ENCODE results near the gene CAV3.
A peak's percentile ranks its signal among the peaks of the same experiment; 100 is the strongest.

The CAV3 gene

DNA sequence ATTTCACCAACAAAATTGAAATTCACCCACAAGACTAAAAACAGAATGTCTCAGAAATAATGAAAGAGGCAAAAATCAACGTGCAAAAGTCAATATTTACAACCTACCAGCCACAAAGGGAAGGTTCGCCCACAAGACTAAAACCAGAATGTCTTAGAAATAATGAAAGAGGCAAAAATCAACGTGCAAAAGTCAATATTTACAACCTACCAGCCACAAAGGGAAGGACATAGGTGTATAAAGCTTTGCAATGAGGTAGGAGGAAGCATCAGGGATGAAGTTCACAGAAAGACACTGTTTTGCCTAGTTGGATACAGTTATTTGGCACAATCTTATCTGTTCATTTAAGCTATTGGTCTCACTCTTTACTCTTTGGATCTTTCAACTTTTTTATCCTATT lies 21.5 kb downstream of the CAV3 start:
- no peak overlapping the region for H3K4me3 ChIP-seq (ENCODE audit: control insufficient read depth, low read depth, low read length)
- no peak for DNase-seq (ENCODE audit: low read depth)
- TF ChIP-seq, protein P1, sequence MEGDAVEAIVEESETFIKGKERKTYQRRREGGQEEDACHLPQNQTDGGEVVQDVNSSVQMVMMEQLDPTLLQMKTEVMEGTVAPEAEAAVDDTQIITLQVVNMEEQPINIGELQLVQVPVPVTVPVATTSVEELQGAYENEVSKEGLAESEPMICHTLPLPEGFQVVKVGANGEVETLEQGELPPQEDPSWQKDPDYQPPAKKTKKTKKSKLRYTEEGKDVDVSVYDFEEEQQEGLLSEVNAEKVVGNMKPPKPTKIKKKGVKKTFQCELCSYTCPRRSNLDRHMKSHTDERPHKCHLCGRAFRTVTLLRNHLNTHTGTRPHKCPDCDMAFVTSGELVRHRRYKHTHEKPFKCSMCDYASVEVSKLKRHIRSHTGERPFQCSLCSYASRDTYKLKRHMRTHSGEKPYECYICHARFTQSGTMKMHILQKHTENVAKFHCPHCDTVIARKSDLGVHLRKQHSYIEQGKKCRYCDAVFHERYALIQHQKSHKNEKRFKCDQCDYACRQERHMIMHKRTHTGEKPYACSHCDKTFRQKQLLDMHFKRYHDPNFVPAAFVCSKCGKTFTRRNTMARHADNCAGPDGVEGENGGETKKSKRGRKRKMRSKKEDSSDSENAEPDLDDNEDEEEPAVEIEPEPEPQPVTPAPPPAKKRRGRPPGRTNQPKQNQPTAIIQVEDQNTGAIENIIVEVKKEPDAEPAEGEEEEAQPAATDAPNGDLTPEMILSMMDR (conservative IDR thresholded peaks at IDR 0.05; ENCODE audit: control insufficient read depth, insufficient read depth, low read depth, low read length) = no peak

DNA sequence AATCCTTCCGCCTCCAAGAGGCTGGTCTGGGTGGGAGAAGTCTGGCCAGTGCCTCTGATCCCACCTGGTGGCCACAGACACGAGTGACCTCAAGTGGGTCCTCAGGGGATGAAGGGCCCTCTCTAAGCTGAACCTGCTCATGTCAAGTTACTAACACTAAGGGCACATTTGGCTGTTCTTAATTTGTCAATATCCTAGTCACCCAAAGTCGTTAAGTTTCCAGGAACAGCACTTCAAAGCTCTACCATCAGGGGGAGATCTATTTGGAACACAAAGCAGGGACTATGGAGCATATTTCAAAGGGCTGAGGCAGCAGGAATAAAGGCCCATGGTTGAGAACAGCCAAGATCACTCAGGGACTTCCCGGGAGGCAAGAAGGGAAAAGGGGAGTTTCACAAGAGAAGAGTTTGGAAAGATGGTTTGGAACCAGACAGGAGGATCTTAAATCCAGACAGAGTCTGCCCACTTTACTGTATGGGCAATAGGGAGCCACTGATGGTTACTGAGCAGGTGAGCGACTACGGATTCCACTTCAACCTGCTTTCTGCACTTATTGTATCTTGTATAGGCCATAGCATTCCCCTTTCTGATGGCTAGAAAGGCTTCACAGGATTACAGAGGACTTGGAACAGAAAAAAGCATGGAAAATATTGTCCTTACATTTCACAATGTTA lies 22.1 kb downstream of the CAV3 start:
- DNase-seq (ENCODE audit: low read depth) = no peak
- no peak overlapping the region for H3K4me3 ChIP-seq (ENCODE audit: control insufficient read depth, low read depth, low read length)
- TF ChIP-seq, protein P1 (conservative IDR thresholded peaks at IDR 0.05; ENCODE audit: control insufficient read depth, insufficient read depth, low read depth, low read length) = peak; percentile 38

DNA sequence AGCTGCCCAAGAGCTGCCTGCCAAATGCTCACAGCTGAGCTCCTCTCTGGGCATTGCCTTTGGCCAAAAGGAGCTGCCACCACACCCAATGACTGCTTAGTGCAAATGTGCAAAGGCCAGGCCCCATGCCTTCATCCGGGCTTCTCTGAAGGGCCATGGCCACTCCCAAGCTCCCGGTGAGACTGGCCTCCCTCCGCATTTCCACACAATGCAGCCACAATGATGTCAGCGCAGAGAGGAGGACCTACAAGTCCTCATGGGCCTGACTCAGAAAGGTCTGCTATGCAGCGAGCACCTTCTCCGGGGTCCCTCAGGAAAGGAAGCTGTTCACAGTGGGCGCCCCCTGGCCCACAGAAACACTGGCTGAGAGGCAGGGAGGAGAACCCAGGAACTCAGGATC lies 23.1 kb downstream of the CAV3 start:
- TF ChIP-seq, protein P1 (conservative IDR thresholded peaks at IDR 0.05; ENCODE audit: control insufficient read depth, insufficient read depth, low read depth, low read length) = no peak
- peak; percentile 43 for DNase-seq (ENCODE audit: low read depth)
- H3K4me3 ChIP-seq (ENCODE audit: control insufficient read depth, low read depth, low read length) = no peak overlapping the region

DNA sequence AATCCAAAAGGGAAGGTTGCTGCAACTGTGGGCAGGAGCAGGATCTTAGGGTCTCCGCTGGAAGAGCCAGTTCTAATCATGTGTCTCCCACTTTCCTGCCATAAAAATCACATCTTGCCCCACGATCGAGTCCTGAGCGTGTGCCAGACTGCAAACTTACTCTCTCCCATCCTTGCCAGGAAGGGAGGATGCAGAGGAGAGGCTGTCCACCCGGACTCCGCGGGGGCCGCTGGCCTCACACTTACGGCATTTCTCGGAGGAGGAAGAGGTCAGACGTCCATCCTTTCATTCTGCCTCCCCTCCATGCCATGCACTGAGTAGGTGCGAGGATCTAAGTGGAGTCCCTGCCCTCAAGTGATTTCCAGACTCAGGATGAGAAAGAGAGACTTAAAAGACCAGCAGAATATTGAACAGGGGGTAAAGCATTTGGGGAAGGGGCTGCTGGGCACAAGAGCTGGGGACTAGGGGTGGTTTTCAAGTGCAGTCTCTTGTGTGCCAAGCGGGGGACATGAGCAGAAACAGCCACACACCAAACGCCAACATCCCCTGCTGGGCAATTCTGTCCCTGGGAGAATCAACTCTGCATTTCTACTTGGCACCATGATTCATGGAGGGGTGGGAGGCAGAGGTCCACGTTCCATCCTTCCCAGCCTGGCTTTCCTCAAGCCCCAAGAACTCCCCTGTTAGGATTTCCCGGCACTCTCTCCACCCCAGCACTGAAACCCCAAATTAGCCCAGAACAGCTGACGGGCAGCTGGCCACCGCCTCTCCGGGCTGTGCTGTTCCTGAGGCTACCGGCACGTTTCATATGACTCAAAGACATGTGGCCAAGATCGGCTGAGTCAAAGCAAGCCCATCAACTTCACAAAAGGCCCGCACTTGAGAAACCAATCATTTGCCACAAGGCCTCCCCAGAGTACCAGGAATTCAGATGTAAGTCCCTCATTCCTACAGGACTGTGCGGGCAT lies 24.2 kb downstream of the CAV3 start:
- DNase-seq (ENCODE audit: low read depth) = peak; percentile 87
- TF ChIP-seq, protein P1 (conservative IDR thresholded peaks at IDR 0.05; ENCODE audit: control insufficient read depth, insufficient read depth, low read depth, low read length) = no peak
- no peak overlapping the region for H3K4me3 ChIP-seq (ENCODE audit: control insufficient read depth, low read depth, low read length)

DNA sequence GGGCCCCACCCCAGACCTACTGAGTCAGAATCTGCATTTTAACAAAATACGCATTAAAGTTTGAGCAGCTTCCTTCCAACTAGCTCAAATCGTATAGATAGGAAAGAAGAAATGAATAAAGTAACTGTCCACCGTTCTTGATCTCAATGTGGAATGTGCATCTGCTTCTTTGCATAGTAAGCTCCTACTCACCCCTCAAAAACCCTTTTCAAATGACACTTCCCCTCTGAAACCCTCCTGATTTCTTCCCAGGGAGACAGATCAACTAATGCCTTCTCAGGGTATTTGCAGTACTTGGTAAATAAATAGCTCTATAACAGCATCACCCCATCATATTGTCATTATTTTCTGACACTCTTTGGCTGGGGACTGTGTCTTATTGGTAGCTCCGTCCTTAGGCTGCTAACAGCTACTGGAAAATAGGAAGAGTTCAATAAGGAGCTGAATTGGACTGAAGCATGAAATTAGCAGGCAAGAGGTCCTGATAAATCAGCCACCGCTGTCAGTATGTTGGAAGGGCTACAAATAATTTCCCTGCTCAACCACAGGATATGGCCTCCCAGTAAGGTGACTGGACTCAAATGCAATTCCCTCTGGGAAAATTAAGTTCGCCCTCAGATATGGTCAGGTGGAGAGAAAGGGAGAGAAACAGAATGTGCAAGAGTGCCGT lies 25.6 kb downstream of the CAV3 start:
- TF ChIP-seq, protein P1 (conservative IDR thresholded peaks at IDR 0.05; ENCODE audit: control insufficient read depth, insufficient read depth, low read depth, low read length) = no peak
- H3K4me3 ChIP-seq (ENCODE audit: control insufficient read depth, low read depth, low read length) = no peak overlapping the region
- peak; percentile 67 for DNase-seq (ENCODE audit: low read depth)

DNA sequence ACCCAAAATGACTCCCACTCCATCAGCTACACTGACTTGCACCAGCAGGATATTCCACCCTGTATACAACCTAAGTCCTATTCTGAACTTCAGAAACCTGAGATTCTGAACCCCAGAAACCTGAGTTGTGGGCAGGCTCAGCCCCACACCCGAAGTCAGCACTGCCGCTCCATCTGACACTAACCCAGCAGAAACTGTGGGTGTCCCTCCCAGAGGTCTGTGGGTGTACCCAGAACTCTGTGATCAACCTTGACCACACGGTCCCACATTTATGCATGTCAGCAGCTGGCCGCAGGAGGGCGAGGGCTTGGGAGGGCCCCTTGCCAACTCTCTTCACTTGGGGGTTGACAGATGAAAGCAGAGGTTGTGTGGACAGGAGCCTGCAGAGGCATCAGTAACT lies 26.5 kb downstream of the CAV3 start:
- TF ChIP-seq, protein P1 (conservative IDR thresholded peaks at IDR 0.05; ENCODE audit: control insufficient read depth, insufficient read depth, low read depth, low read length) = no peak
- no peak for DNase-seq (ENCODE audit: low read depth)
- no peak overlapping the region for H3K4me3 ChIP-seq (ENCODE audit: control insufficient read depth, low read depth, low read length)
